HG03521 (cell line): ENCODE results near the gene COL4A4.
A peak's percentile ranks its signal among the peaks of the same experiment; 100 is the strongest.
"Not testable (repeated sequence)": the region's sequence is repeated elsewhere in the genome, so short reads cannot be mapped to it uniquely, and the experiment has no call there.

ENCODE experiments used
- ATAC-seq: cut with Tn5 transposase; IDR thresholded peaks from one replicate; pipeline ENCODE4 v1.9.1; 2021; ENCODE audit warnings: mild to moderate bottlenecking, moderate library complexity; ENCODE audit not compliant: unreplicated experiment

Gene COL4A4

DNA sequence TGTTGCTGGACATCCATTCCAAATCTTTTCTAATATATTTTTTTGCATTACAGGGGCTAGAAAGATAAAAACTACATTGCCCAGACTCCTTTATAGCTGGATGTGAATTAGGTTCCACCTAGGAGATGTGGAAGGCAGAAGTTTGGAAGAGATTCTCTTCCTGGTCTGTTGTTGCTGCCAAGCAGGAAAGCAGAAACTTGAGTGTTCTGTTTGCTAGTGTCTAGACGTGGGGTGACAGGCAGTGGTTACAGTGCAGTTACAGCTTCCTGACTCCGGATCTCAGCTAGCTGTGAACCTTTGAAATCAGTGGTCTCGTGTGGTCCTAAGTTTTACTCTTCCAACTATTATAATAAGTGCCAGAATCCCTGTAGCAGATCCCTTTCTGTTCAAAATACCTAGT is 46.2 kb downstream of the COL4A4 start:
- no peak for ATAC-seq

- ATAC-seq, result no peak
Measured at GRCh38 chr2:227117027-227117426, 47.0 kb downstream of the COL4A4 start.

GRCh38 chr2:227115761-227116160 is 48.2 kb downstream of the COL4A4 start:
- ATAC-seq, result no peak

DNA sequence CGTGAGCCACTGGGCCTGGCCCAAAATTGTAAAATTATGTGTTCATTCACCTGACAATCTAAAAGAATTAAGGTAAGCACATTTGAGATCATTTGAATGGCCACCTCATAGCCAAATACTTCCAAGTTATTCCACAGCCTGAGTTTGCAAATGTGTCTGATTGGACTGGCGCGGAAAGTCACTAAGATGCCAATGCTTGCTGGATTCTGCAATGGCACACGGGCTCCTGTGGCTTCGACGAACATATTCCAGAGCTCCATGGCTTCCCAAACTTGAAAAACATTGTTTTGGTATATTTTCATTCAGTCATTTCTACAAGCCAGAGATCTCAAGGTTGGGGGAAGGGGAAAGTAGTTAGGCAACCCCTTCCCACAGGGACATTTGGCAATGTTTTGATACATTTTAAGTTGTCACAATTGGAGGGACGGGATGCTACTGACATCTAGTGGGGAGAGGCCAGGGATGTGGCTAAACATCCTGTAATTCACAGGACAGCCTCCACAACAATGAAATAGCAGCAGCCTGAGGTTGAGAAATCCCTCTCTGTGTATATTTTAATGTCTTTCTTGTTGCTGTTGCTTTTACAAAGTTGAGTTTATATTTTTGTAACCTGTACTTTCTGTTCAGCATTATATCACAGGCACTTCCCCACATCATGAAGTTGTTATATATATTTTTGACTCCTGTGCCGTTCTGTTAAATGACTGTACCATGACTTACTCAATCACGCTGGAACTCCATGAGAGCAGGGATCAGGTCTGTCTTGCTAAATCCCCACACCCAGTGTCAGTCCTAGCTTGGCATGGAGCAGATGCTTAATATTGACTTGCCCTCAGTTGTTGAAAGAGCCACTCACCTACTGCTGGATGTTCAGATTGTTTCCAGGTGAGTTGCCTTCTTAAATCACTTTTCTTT is 56.9 kb downstream of the COL4A4 start:
- ATAC-seq, result no peak

GRCh38 chr2:227103583-227103982 is 60.4 kb downstream of the COL4A4 start:
- ATAC-seq, result no peak

DNA sequence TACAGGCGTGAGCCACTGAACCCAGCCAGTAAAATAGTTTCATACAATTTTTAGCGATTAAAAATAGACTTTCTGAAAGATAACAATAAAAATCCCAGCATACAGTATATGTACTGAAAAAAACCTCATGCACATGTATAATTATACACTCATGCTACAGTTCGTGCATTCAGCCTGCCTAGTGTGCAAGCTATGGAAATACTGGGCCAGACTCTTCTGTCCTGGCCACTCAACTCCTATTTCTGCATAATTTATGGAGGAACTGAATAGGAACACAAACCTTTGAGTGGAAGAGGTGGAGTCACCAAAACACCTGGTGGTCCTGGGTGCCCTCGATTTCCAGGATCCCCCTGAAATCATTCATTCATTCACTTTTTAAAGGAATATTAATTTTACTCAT is 64.7 kb downstream of the COL4A4 start:
- ATAC-seq, result no peak

GRCh38 chr2:227098162-227098515 is 65.9 kb downstream of the COL4A4 start:
- no peak for ATAC-seq

DNA sequence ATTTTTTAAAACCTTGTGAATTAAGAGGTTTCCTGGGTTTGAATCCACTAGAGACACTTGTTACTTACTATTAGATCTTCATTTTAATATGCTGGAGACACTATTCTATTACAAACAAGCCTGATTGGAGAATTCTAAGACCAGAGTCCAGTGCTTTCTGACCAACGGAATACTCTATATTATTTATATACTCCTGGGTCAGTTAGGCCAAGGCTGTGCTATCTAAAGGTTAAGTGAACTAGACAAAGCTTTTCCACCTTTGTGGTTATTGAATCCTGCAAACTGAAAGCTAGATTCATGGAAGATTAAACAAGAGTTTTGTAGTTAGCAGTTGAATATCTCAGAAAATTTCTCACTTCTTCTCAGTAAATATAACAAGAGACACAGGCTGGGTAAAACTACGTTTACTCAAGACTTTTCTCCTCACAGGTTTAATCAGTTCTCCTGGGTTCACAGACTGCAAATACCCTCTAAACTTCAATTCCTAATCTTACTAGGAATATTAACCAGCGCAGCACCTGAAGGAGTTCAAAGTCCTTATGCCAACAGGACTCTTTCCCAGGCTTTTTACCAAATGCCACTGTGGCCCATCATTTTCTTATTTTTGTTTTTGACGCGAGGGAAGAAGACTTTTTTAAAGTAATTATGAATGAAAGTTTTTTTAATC is 66.4 kb downstream of the COL4A4 start:
- no peak for ATAC-seq

DNA sequence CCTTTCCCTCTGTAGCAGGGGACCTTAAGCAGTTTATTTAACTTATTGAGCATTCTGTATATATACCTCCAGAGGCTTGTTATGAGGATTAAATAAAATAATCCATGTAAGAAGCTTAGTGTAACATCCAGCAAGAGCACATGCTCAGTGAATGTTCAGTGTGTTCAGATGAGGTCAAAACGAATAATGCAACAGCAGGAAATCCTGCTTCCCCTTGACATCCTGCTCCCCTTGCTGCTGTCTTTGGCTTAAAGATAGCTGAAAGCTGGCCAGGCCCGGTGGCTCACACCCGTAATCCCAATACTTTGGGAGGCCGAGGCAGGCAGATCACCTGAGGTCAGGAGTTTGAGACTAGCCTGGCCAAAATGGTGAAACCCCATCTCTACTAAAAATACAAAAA is 68.7 kb downstream of the COL4A4 start:
- no peak for ATAC-seq

DNA sequence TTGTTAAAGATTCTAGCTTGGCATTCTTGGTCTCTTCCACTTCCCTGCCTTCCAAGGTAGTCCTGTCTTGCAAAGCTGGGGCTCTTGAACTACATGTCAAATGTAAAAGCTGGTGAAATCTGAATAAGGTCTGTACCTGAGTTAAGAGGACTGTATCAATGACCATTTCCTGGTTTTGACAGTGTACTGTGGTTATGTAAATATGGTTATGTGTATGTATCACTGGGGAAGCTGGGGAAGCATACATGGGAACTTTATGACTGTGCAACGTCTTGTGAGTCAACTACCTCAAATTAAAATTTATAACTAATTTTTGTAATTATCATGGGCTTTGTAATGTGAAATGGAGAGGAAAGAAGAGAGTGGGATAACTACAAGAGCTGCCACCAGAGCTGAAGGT is 81.7 kb downstream of the COL4A4 start:
- peak; percentile 91 for ATAC-seq

GRCh38 chr2:227079726-227080125 is 84.3 kb downstream of the COL4A4 start:
- no peak for ATAC-seq

DNA sequence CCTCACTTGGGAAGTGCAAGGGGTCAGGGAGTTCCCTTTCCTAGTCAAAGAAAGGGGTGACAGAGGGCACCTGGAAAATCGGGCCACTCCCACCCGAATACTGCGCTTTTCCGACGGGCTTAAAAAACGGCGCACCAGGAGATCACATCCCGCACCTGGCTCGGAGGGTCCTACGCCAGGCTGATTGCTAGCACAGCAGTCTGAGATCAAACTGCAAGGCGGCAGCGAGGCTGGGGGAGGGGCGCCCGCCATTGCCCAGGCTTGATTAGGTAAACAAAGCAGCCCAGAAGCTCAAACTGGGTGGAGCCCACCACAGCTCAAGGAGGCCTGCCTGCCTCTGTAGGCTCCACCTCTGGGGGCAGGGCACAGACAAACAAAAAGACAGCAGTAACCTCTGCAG is 98.9 kb downstream of the COL4A4 start:
- not testable (repeated sequence) for ATAC-seq

DNA sequence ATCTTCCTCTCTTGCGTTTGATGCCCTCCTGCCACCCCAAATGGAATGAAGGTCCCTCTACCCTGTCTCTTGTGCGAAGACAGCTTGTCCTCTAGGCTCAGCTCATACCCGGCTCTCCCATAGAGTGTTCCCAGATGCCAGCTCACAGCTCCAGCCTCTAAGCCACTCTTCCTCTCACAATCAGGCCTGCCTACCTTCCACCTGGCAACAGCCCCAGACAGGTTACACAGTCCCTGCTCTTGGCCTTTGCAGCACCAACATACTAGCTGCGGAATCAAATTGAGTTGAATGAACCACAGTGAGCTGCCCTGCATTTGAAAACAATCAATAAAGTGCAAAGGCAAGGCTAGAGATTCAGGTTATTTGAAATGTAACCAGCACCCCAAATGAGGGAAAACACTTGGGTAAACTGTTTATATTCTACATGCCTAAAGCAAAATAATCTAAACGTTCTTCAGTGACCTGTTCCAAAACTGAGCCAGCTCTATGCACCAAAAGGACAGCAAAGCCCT is 105.1 kb downstream of the COL4A4 start:
- ATAC-seq, result no peak

- ATAC-seq, result no peak
Measured at GRCh38 chr2:227057743-227058447, 106.1 kb downstream of the COL4A4 start.

- ATAC-seq, result no peak
Measured at GRCh38 chr2:227057060-227057459, 106.9 kb downstream of the COL4A4 start.

GRCh38 chr2:227054006-227054405 is 110.0 kb downstream of the COL4A4 start:
- ATAC-seq, result no peak

DNA sequence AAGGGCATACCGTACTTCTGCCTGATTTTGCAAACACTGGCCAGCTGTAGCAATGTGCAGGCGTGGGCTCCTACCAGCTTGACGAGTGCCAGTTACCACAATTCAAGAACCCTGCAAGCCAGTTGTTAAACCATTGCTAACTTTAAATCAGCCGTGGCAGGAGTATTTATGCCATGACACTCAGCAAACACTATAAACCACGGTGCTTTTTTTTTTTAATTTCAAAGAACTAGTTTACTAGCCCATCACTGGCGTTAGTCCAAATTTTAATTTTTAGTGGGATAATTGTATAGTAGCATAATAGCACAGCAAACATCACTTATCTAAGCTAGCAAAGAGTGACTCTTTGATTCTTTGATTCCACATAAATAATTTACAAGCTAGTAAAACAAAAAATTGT is 111.1 kb downstream of the COL4A4 start:
- no peak for ATAC-seq

DNA sequence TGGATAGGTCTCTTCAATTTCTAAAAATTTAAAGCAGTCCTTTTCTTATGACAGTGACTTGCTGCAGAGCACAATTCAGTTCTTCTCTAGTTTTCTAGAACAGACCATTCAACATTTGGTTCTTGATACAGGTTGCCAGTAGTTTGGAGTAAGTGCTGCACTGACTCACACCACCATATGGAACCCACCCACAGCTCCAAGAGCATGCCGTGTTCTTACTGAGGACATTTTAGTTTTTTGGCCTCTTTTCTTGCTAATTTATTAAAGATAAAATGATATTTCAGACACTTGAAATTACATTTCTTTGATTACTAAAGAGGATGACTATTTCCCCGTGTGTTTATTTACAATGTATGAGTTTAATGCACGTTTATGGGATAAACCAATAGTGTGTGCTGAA is 120.0 kb downstream of the COL4A4 start:
- no peak for ATAC-seq

DNA sequence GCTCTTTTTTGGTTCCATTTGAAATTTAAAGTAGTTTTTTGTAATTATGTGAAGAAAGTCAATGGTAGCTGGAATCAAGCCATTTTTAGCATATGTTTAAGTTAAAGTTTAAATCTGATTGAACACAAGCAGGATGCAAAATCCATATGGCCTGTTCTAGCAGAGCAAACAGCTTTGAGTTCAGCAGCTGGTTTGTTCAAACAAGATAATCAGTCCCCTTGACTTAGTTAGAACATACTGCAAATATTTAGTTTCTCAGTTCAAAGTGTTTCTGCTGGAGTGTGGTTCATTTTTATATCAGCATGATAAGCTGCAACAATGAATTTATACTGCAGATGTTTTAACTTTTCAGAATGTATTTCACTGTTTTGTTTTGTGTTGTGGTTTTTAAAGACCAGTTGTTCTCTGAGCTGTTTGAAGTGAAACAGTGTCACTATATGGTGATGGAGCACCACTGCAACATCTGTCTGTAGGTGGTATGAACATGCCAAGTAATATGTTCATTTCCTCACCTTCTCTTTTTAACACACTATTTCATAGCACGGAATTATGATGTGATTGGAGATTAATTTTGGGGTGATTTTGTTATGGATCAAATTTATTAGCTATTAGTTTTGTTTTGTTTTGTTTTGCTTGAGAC is 125.3 kb downstream of the COL4A4 start:
- no peak for ATAC-seq

DNA sequence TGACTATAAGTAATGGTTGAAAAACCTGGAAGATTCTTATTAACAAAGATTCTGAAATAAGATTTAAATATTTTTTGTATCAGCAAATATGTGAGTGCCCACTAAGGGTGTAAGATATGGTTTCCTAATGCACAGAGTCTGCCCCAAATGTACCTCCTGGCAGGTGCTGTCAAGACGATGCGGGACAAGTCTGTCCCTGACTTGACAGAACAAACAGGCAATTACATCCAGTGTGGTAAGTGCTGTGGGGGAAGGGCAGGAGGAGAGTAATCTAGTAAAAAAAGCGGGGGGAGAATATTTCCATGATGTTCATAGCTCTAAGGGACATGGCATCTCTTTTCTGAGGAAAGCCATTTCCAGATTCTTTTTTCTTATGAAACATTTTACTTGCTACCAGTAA is 127.5 kb downstream of the COL4A4 start:
- ATAC-seq, result no peak

DNA sequence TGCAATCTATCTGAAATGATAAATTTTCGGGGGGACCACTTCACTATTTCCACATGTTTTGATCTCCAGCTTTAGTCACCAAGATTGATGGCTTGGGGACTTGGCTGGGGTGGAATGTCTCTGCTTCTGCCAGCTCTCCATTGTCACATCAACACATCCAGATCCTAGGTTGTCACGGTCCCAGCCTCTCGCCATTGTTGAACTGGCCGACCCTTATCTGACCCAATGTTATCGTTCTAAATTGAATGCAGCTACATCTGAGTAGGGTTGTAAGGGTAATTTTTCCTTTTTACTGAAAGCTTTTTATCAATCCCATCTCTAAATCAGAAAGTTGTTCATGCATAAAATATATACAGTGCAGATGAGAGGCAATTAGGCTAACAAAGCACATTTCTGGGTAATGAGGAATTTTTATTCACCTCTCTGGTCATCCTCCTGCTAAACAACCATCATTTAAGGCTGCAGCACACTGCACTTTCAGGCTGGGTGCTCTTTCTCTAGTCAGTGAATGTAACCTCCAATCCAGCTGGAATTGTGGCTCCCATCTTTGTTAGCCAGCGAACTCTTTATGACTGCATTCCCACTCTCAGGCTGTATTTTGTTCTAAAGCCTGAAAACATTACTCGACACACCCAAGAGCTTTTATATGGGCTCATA is 128.2 kb downstream of the COL4A4 start:
- no peak for ATAC-seq
